AG09319 (cell line): ENCODE data around the gene RXRB.

ENCODE experiments used
- DNase-seq: peaks from one replicate; pipeline ENCODE4 v3.0.0-alpha.2; 2010; ENCODE audit warnings: low read depth; ENCODE audit errors: extremely low read depth
- CTCF ChIP-seq: IDR thresholded peaks from 2 replicates; pipeline ENCODE4 v1.5.1; 2011; ENCODE audit warnings: low read depth, mild to moderate bottlenecking, inconsistent platforms, low read length, moderate library complexity

RXRB gene

GRCh38 chr6:33164665-33165373 is 35.6 kb downstream of the RXRB start:
- no peak for TF ChIP-seq CTCF
- no peak for DNase-seq

GRCh38 chr6:33164176-33164575 is 36.3 kb downstream of the RXRB start:
- DNase-seq, result no peak
- TF ChIP-seq CTCF, result no peak

- no peak for TF ChIP-seq CTCF
- no peak for DNase-seq
Observed at GRCh38 chr6:33163540-33163939, 36.9 kb downstream of the RXRB start.

- peak; percentile 94 for TF ChIP-seq CTCF
Observed at GRCh38 chr6:33161354-33162331, 38.8 kb downstream of the RXRB start.

GRCh38 chr6:33160728-33161344 is 39.6 kb downstream of the RXRB start:
- DNase-seq, result peak; percentile 71
- TF ChIP-seq CTCF, result no peak

More at GRCh38 chr6:33161354-33162331, 38.8 kb downstream of the RXRB start:
- peak; percentile 8 for DNase-seq

- TF ChIP-seq CTCF, result no peak
- DNase-seq, result no peak
Observed at GRCh38 chr6:33160096-33160495, 40.4 kb downstream of the RXRB start.
